K562 (cell line): ENCODE results near the gene COL20A1. TPM values are rescaled to one million over a fixed set of nuclear protein-coding genes. Genes with fewer than 3 reads are reported as not detected.

Experiments
- ATAC-seq: fragments of 200-7000 bp; cut with Tn5 transposase; 3 replicates; pipeline ENCODE4 v1.9.1; 2020; ENCODE audit warnings: moderate library complexity
- BruUV-seq: library from RNA; stranded (reverse); fragments of 400-500 nt; replicated peaks from 2 replicates; lab custom pipeline; 2021; lab: Mats Ljungman, UMichigan
- CTCF ChIA-PET: fragments of 300-600 bp; formaldehyde crosslinking; extraction: SDS; loops from one replicate; lab custom pipeline; 2021; ENCODE audit warnings: low intra/inter-chr PET ratio; lab: Yijun Ruan, JAX
- POLR2A ChIA-PET: fragments of 300-600, 350-650 bp; sonication (Branson Sonifier 250); formaldehyde crosslinking; extraction: SDS; loops from one replicate; lab custom pipeline; 2021; ENCODE audit warnings: antibody characterized with exemption, inconsistent platforms; lab: Yijun Ruan, JAX
- DNase-seq, 4 experiments: peaks; one replicate each; pipeline versions ENCODE4 v3.0.0 to v3.0.0-alpha.2; 2011 to 2018; ENCODE audit warnings: low spot score in 3 of 4, mixed read lengths in 3 of 4; ENCODE audit errors: extremely low read depth in 1 of 4
- FAIRE-seq: peaks from 2 replicates; lab custom pipeline; 2011; peaks lifted over from hg19 to GRCh38; lab: Jason Lieb, UNC
- H2AFZ ChIP-seq: 2 replicates; pipeline ENCODE4 v1.6.0; 2011; ENCODE audit warnings: low read depth, low read length, control low read depth, inconsistent platforms
- H3K27ac ChIP-seq: fragments of 200-600 bp; 3 replicates; pipeline ENCODE4 v1.8.0; 2011; ENCODE audit warnings: low read depth, mild to moderate bottlenecking, control low read depth, inconsistent platforms, low read length, moderate library complexity, mixed read lengths; ENCODE audit errors: extremely low read depth
- H3K27me3 ChIP-seq, 2 experiments: fragments of 300-600 bp in 1 of 2; 2 replicates in 1 of 2; 3 replicates in 1 of 2; pipeline versions ENCODE4 v1.6.0 to v1.8.0; 2011; ENCODE audit warnings: inconsistent platforms in 2 of 2, low read length in 2 of 2, mild to moderate bottlenecking in 1 of 2, mixed read lengths in 1 of 2, moderate library complexity in 1 of 2; ENCODE audit not compliant: control insufficient read depth in 2 of 2, insufficient read depth in 2 of 2
- H3K36me3 ChIP-seq: fragments of 300-600 bp; 3 replicates; pipeline ENCODE4 v1.8.0; 2011; ENCODE audit warnings: mild to moderate bottlenecking, low read length, inconsistent platforms; ENCODE audit not compliant: control insufficient read depth, insufficient read depth
- H3K4me1 ChIP-seq, 2 experiments: fragments of 200-600 bp in 1 of 2; replicated peaks in 1 of 2; 2 replicates in 1 of 2; 3 replicates in 1 of 2; pipeline versions ENCODE4 v1.5.1 to v1.8.0; 2011; ENCODE audit warnings: inconsistent platforms in 2 of 2, low read length in 2 of 2, mild to moderate bottlenecking in 1 of 2, mixed read lengths in 1 of 2, moderate library complexity in 1 of 2; ENCODE audit not compliant: control insufficient read depth in 2 of 2, insufficient read depth in 2 of 2
- H3K4me2 ChIP-seq: 2 replicates; pipeline ENCODE4 v1.6.1; 2011; ENCODE audit warnings: low read length, control low read depth, inconsistent platforms, mixed read lengths; ENCODE audit not compliant: insufficient read depth
- H3K4me3 ChIP-seq: fragments of 200-600 bp; sonication (generic), shearing (Covaris generic); 2 replicates; pipeline ENCODE4 v1.5.1; 2016; ENCODE audit warnings: control low read depth, inconsistent platforms
- H3K79me2 ChIP-seq: fragments of 200-600 bp; 3 replicates; pipeline ENCODE4 v1.8.0; 2011; ENCODE audit warnings: low read length, inconsistent platforms; ENCODE audit not compliant: control insufficient read depth, insufficient read depth
- H3K9ac ChIP-seq, 2 experiments: 2 replicates each; pipeline versions ENCODE4 v1.6.0 to v1.6.1; 2011; ENCODE audit warnings: low read depth in 2 of 2, low read length in 2 of 2, control low read depth in 1 of 2, inconsistent platforms in 1 of 2, mild to moderate bottlenecking in 1 of 2, mixed read lengths in 1 of 2; ENCODE audit not compliant: insufficient read depth in 1 of 2
- H3K9me1 ChIP-seq: one replicate; pipeline ENCODE4 v1.6.0; 2011; ENCODE audit warnings: inconsistent platforms, mild to moderate bottlenecking, low read length, moderate library complexity; ENCODE audit not compliant: control insufficient read depth, insufficient read depth
- H3K9me3 ChIP-seq: replicated peaks from 2 replicates; pipeline ENCODE4 v1.5.1; 2011; ENCODE audit warnings: low read depth, low read length, inconsistent platforms; ENCODE audit not compliant: control insufficient read depth, insufficient read depth
- H4K20me1 ChIP-seq: replicated peaks from 2 replicates; pipeline ENCODE4 v1.6.1; 2011; ENCODE audit warnings: low read length, inconsistent platforms, mixed read lengths; ENCODE audit not compliant: control insufficient read depth, insufficient read depth
- ATF7 ChIP-seq: fragments of 450-650 bp; IDR thresholded peaks from 2 replicates; pipeline ENCODE4 v1.7.1; 2014; ENCODE audit warnings: mild to moderate bottlenecking, moderate library complexity
- CREM ChIP-seq: IDR thresholded peaks from 2 replicates; pipeline ENCODE4 v1.6.1; 2014; ENCODE audit warnings: antibody characterized with exemption, low read depth
- FOXK2 ChIP-seq, 2 experiments: fragments of 450-650 bp; IDR thresholded peaks in 1 of 2; conservative IDR thresholded peaks in 1 of 2; 2 replicates each; pipeline ENCODE4 v1.6.1; 2016; ENCODE audit warnings: low read depth in 2 of 2, mild to moderate bottlenecking in 1 of 2
- GTF2A2 ChIP-seq: IDR thresholded peaks from 2 replicates; pipeline ENCODE4 v1.6.1; 2016; ENCODE audit warnings: mild to moderate bottlenecking, missing genetic modification characterization, missing compliant biosample characterization
- KDM4B ChIP-seq, 2 experiments: fragments of 450-650 bp in 1 of 2; sonication (generic) in 1 of 2; IDR thresholded peaks; 2 replicates each; pipeline ENCODE4 v1.6.1; 2016 to 2017; ENCODE audit warnings: borderline replicate concordance in 2 of 2, antibody characterized with exemption in 1 of 2, low read depth in 1 of 2, mild to moderate bottlenecking in 1 of 2
- NEUROD1 ChIP-seq: fragments of 150-350 bp; IDR thresholded peaks from 2 replicates; pipeline ENCODE4 v1.6.1; 2014; ENCODE audit warnings: borderline replicate concordance, low read length, low read depth; ENCODE audit not compliant: partially characterized antibody
- POLR2A ChIP-seq: fragments of 450-650 bp; conservative IDR thresholded peaks from 2 replicates; pipeline ENCODE4 v1.6.1; 2016
- TCFL5 ChIP-seq: fragments of 250-450 bp; sonication (Bioruptor Pico); conservative IDR thresholded peaks from 2 replicates; pipeline ENCODE4 v1.6.1; 2021; ENCODE audit warnings: mild to moderate bottlenecking, moderate library complexity, matching md5 sums
- TRIM28 ChIP-seq: fragments of 450-650 bp; IDR thresholded peaks from 2 replicates; pipeline ENCODE4 v1.6.1; 2017
- ZFP1 ChIP-seq: fragments of 450-650 bp; formaldehyde crosslinking; IDR thresholded peaks from 2 replicates; pipeline ENCODE4 v1.4.0; 2020; ENCODE audit warnings: mild to moderate bottlenecking, mixed read lengths
- ZNF445 ChIP-seq: fragments of 250-450 bp; sonication (Bioruptor Pico); IDR thresholded peaks from 2 replicates; pipeline ENCODE4 v1.4.0; 2020; ENCODE audit warnings: low read depth, mild to moderate bottlenecking, moderate library complexity
- ZNF583 ChIP-seq: fragments of 250-450 bp; sonication (Bioruptor Pico); IDR thresholded peaks from 2 replicates; pipeline ENCODE4 v1.4.0; 2020
- ZNF830 ChIP-seq: fragments of 250-450 bp; sonication (Bioruptor Pico); IDR thresholded peaks from 2 replicates; pipeline ENCODE4 v1.5.0; 2021; ENCODE audit warnings: mild to moderate bottlenecking
- WGBS: fragments of 100-300 bp; shearing (Covaris generic); methylation state at CpG from one replicate; pipeline ENCODE4 v1.1.6; 2016; ENCODE audit warnings: low coverage, mixed read lengths; ENCODE audit not compliant: insufficient coverage; ENCODE audit errors: missing lambda C conversion rate; 5-methylcytosine and 5-hydroxymethylcytosine counted together
- in situ Hi-C: fragments of 300-500 bp; cut with MboI; formaldehyde crosslinking; loops from 4 replicates; pipeline ENCODE4 v1.15.0; 2018; ENCODE audit warnings: inconsistent platforms, mixed read lengths
- intact Hi-C: fragments of 100-400 bp; cut with micrococcal nuclease; formaldehyde crosslinking; loops from 2 replicates; pipeline ENCODE4 v1.14.2; 2022
- polyA plus RNA-seq, 8 experiments: library from polyadenylated mRNA; depleted of rRNA in 4 of 8; stranded (reverse) in 5 of 8; unstranded in 3 of 8; fragments of >200 nt; fragmentation: Nextera tagmentation in 2 of 8; fragmentation: Illumina TruSeq in 1 of 8; extraction: Ambion mirVana in 2 of 8; extraction: Trizol in 1 of 8; gene quantifications; 2 replicates each; pipeline versions ENCODE4 v1.2.1 to v1.2.3, GENCODE V29; 2011 to 2014; ENCODE audit warnings: inconsistent platforms in 1 of 8, missing spikeins in 1 of 8
- total RNA-seq, 7 experiments: library from RNA; depleted of rRNA in 6 of 7; stranded (reverse); fragments of >200 nt in 6 of 7; fragmentation: Illumina TruSeq in 2 of 7; extraction: Trizol in 2 of 7; gene quantifications; 2 replicates each; pipeline versions ENCODE4 v1.2.1 to v1.2.3, GENCODE V29; 2011 to 2021; ENCODE audit warnings: low replicate concordance in 1 of 7
- TF ChIP-seq, protein P1 (sequence below): sonication (generic); formaldehyde crosslinking; IDR thresholded peaks from 2 replicates; pipeline ENCODE4 v1.8.0; 2022; ENCODE audit warnings: mild to moderate bottlenecking, low read depth, missing genetic modification reagents
- TF ChIP-seq, protein P2 (sequence below): fragments of 250-450 bp; sonication (Bioruptor Pico); IDR thresholded peaks from 2 replicates; pipeline ENCODE4 v1.4.0; 2020
- TF ChIP-seq, protein P3 (sequence below): sonication (generic); formaldehyde crosslinking; IDR thresholded peaks from 2 replicates; pipeline ENCODE4 v1.8.0; 2022; ENCODE audit warnings: mild to moderate bottlenecking, missing genetic modification reagents

Gene COL20A1
- total and polyA plus RNA-seq, 9 of the 15 experiments (the other 6 are each of a cell fraction or from before 2014, with no cell fraction given) = not detected

DNA sequence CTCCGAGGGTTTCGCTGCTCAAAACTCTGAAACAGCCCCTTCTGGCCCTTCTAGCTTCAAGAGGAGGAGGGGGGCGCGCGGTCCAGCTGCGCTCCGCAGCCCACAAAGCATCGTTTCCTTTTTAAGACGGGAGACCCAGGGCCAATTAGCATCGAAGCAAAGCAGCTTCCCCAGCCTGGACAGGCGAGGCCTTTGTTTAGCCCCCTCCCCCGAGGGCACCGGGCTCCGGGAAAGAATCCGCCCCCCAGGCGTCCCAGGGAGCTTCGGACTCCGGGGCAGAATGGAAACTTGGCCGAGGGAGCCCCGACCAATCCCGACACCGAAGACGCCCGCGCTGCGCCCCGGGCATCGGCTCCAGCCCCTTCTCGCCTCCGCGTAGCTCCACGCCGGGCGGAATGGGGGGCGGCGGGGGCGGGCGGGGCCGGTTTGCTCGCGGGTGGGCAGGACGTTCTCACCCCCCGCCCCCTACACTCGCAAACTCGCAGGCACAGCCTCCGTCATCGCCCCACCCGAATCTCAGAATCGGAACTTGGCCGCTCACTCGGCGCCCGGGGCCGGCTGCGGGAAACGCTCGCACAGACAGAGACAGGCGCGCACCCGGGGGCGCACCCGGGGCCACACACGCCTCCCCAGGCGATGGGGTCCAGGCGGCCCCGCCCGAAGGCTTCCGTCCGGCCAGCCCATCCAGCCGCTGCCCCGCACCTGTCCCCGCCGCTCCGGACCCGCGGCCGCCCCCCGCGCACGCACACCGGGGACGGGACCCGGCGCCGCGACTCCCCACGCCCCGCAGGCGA lies 39.4 kb upstream of the COL20A1 start:
- POLR2A ChIA-PET = interaction anchor here (0.6 to 1.1 kb wide), 3 partner anchors 29 to 538 kb away, joined by 3 to 4 read pairs (median 3); no protein-coding TSS in a partner anchor
- WGBS = 24% methylated on average over 32 of the region's 89 CpGs
- H3K27me3 ChIP-seq = peaks cover 26 to 78% of the 10 kb centered on the region in 2 experiments; a peak in 4 of 5 replicates
- TF ChIP-seq, protein P1, sequence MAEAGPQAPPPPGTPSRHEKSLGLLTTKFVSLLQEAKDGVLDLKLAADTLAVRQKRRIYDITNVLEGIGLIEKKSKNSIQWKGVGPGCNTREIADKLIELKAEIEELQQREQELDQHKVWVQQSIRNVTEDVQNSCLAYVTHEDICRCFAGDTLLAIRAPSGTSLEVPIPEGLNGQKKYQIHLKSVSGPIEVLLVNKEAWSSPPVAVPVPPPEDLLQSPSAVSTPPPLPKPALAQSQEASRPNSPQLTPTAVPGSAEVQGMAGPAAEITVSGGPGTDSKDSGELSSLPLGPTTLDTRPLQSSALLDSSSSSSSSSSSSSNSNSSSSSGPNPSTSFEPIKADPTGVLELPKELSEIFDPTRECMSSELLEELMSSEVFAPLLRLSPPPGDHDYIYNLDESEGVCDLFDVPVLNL = no peak
- TF ChIP-seq, protein P2, sequence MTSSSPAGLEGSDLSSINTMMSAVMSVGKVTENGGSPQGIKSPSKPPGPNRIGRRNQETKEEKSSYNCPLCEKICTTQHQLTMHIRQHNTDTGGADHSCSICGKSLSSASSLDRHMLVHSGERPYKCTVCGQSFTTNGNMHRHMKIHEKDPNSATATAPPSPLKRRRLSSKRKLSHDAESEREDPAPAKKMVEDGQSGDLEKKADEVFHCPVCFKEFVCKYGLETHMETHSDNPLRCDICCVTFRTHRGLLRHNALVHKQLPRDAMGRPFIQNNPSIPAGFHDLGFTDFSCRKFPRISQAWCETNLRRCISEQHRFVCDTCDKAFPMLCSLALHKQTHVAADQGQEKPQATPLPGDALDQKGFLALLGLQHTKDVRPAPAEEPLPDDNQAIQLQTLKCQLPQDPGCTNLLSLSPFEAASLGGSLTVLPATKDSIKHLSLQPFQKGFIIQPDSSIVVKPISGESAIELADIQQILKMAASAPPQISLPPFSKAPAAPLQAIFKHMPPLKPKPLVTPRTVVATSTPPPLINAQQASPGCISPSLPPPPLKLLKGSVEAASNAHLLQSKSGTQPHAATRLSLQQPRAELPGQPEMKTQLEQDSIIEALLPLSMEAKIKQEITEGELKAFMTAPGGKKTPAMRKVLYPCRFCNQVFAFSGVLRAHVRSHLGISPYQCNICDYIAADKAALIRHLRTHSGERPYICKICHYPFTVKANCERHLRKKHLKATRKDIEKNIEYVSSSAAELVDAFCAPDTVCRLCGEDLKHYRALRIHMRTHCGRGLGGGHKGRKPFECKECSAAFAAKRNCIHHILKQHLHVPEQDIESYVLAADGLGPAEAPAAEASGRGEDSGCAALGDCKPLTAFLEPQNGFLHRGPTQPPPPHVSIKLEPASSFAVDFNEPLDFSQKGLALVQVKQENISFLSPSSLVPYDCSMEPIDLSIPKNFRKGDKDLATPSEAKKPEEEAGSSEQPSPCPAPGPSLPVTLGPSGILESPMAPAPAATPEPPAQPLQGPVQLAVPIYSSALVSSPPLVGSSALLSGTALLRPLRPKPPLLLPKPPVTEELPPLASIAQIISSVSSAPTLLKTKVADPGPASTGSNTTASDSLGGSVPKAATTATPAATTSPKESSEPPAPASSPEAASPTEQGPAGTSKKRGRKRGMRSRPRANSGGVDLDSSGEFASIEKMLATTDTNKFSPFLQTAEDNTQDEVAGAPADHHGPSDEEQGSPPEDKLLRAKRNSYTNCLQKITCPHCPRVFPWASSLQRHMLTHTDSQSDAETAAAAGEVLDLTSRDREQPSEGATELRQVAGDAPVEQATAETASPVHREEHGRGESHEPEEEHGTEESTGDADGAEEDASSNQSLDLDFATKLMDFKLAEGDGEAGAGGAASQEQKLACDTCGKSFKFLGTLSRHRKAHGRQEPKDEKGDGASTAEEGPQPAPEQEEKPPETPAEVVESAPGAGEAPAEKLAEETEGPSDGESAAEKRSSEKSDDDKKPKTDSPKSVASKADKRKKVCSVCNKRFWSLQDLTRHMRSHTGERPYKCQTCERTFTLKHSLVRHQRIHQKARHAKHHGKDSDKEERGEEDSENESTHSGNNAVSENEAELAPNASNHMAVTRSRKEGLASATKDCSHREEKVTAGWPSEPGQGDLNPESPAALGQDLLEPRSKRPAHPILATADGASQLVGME (CRISPR knock-in tag) = no peak
- TF ChIP-seq KDM4B (IDR thresholded peaks at IDR 0.05; ENCODE audit: borderline replicate concordance in 2 of 2, low read depth in 1 of 2) (no peak), ZNF830 (CRISPR knock-in tag) (no peak), FOXK2 (conservative IDR thresholded peaks at IDR 0.05 in 1 of 2, IDR thresholded peaks at IDR 0.05 in 1 of 2; ENCODE audit: low read depth in 2 of 2) (no peak), TCFL5 (CRISPR knock-in tag) (no peak), TRIM28 (no peak), ZFP1 (CRISPR knock-in tag) (no peak), NEUROD1 (no peak), ZNF445 (CRISPR knock-in tag) (no peak), ATF7 (no peak), ZNF583 (CRISPR knock-in tag) (no peak), CREM (no peak), POLR2A (no peak), GTF2A2 (tag) (no peak)
- TF ChIP-seq, protein P3, sequence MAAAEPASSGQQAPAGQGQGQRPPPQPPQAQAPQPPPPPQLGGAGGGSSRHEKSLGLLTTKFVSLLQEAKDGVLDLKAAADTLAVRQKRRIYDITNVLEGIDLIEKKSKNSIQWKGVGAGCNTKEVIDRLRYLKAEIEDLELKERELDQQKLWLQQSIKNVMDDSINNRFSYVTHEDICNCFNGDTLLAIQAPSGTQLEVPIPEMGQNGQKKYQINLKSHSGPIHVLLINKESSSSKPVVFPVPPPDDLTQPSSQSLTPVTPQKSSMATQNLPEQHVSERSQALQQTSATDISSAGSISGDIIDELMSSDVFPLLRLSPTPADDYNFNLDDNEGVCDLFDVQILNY (CRISPR knock-in tag) = no peak

More for the DNA sequence above, 39.4 kb upstream of the COL20A1 start:
- no peak overlapping the region for H3K27ac ChIP-seq
- H3K36me3 ChIP-seq = no peaks in the 10 kb centered on the region
- H3K4me1 ChIP-seq = peaks cover 0 to 26% of the 10 kb centered on the region in 2 experiments; a peak in 2 of 5 replicates
- no peak for FAIRE-seq
- DNase-seq = no peak
- no peaks in the 10 kb centered on the region for H3K9me3 ChIP-seq
- CTCF ChIA-PET = no interaction called here
- BruUV-seq = no TSS peak
- no peak overlapping the region for H2AFZ ChIP-seq
- peaks cover 15% of the 10 kb centered on the region; the same call in 1 of the 2 replicates for H4K20me1 ChIP-seq
- in situ Hi-C loops (no loop called here), intact Hi-C loops (no loop called here)
- no peak overlapping the region for H3K4me2 ChIP-seq
- H3K9me1 ChIP-seq = no peaks in the 10 kb centered on the region
- H3K79me2 ChIP-seq = no peaks in the 10 kb centered on the region
- ATAC-seq = no peak
- H3K4me3 ChIP-seq = no peak overlapping the region
- no peak overlapping the region for H3K9ac ChIP-seq
